ENCODE measurements around the gene SERTM1. TPM values are rescaled to one million over a fixed set of nuclear protein-coding genes. Genes with fewer than 3 reads are reported as not detected.

SERTM1 gene
- total RNA-seq = not detected in 2 replicates

GRCh38 chr13:36673838-36674326 lies at the start of gene SERTM1:
SERTM1 (plus strand) TSS chr13:36674020; CDS start chr13:36695079, 21,059 bp downstream.

Other genes with a start within 250 kb of the SERTM1 start
- 8.3 and 8.9 TPM in 2 replicates for gene CCNA1, start 241.5 kb upstream of the SERTM1 start, total RNA-seq
- 2.0 and 2.6 TPM in 2 replicates for gene RFXAP, start 145.2 kb downstream of the SERTM1 start, total RNA-seq
- gene SMAD9, start 246.2 kb downstream of the SERTM1 start, total RNA-seq = 7.1 and 9.2 TPM in 2 replicates